ENCODE results near the gene RASL11B. TPM values are rescaled to one million over a fixed set of nuclear protein-coding genes. Genes with fewer than 3 reads are reported as not detected.

RASL11B gene
- total RNA-seq, 4 donors from 2014 or later, result 1.3 to 2.5 (median 1.7) TPM

DNA sequence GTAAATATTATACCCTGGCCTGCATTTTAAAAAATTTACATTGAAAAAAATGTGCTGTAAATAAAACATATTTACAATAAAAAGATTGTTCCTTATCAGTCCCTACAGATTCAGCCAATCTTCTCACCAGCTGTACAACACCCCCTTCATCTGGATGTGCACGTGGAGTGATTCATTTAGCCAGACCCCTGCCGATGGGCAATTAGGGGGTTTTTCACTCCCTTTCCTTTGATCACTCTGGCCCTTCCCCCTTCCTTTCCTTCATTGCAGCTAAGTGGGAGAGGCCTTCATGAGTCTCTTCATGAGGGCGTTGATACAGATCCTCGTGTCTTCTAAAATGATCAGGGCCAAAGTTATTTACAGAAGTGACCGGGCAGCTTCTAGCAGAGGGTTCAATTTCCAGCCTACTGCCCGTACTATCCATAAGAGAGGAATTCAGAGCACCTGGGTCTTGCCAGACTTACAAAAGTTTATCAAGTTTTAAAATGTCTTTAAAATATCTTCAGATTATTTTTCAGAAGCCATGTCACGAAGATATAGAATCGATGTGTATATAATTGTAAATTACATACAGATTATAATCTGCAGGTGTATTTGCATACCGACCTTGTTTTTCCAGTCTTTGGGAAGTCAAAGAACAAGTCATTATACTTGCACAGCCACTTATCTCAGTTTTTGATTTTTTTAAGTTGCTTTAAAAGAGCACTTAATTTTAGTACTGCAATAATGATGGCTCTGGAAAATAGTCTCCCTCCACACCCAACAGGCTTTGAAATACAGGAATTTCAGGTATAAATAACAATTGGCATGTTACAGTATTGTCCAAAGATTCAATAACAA, 21.4 kb upstream of the RASL11B start:
- Histone ChIP-seq H3K27ac (no peak overlapping the region), H3K36me3 (no peaks in the 10 kb centered on the region), H3K4me1 (peaks cover 62% of the 10 kb centered on the region), H3K27me3 (no peaks in the 10 kb centered on the region), H3K9me3 (no peaks in the 10 kb centered on the region), H3K4me3 (no peak overlapping the region)
- TF ChIP-seq POLR2AphosphoS5 (IDR thresholded peaks at IDR 0.05) (no peak), POLR2A (IDR thresholded peaks at IDR 0.05) (no peak), EP300 (IDR thresholded peaks at IDR 0.05) (no peak)
- TF ChIP-seq, protein P1, sequence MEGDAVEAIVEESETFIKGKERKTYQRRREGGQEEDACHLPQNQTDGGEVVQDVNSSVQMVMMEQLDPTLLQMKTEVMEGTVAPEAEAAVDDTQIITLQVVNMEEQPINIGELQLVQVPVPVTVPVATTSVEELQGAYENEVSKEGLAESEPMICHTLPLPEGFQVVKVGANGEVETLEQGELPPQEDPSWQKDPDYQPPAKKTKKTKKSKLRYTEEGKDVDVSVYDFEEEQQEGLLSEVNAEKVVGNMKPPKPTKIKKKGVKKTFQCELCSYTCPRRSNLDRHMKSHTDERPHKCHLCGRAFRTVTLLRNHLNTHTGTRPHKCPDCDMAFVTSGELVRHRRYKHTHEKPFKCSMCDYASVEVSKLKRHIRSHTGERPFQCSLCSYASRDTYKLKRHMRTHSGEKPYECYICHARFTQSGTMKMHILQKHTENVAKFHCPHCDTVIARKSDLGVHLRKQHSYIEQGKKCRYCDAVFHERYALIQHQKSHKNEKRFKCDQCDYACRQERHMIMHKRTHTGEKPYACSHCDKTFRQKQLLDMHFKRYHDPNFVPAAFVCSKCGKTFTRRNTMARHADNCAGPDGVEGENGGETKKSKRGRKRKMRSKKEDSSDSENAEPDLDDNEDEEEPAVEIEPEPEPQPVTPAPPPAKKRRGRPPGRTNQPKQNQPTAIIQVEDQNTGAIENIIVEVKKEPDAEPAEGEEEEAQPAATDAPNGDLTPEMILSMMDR (IDR thresholded peaks at IDR 0.05), result no peak
- DNase-seq (ENCODE audit: low spot score in 2 of 2), result no peak
- WGBS, result 71% methylated on average over 9 of the region's 9 CpGs

DNA sequence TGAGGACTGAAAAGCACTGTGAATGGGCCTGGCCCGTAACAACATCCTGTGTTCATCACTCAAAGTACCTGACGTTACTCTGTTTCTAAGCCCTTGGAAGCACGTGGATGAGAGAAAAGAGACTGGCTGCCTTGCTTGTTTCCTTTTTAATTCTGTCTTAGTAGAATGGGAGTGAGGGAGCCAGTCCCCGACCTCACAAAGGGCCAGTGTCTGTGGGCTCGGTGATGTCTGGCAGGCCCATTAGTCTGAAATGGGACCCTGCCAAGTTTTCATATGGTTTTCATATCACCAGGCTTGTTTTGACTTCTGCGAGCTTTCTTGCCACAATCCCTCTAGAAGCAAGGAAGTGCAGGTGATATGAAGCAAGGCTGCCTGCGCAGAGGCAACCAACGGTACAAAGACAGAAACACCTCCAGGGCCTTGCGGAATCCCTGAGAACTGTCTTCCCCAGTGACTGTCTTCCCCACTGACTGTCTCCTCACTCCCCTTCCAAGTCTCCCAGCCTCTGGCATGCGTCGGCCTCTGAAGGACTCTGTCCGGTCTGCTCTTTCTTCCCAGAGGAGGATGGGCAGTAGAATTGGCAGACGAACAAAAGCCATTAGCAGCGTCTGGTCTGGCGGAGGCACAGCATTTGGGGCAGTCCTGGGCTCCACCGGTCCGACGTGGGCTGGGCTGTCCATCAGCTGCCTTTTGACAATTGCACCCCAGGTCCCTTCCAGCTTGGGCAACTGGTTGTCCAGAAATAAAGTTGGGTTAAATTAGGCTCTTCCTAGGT, 20.2 kb upstream of the RASL11B start:
- H3K9me3 ChIP-seq, result no peaks in the 10 kb centered on the region
- no peaks in the 10 kb centered on the region for H3K27me3 ChIP-seq
- no peaks in the 10 kb centered on the region for H3K36me3 ChIP-seq
- DNase-seq (ENCODE audit: low spot score in 2 of 2), result no peak
- WGBS, result 57% methylated on average over 18 of the region's 18 CpGs
- TF ChIP-seq EP300 (IDR thresholded peaks at IDR 0.05) (no peak), POLR2A (IDR thresholded peaks at IDR 0.05) (no peak), POLR2AphosphoS5 (IDR thresholded peaks at IDR 0.05) (no peak)
- TF ChIP-seq, protein P1 (IDR thresholded peaks at IDR 0.05), result no peak
- no peak overlapping the region for H3K27ac ChIP-seq
- H3K4me1 ChIP-seq, result peaks cover 55% of the 10 kb centered on the region
- H3K4me3 ChIP-seq, result no peak overlapping the region

DNA sequence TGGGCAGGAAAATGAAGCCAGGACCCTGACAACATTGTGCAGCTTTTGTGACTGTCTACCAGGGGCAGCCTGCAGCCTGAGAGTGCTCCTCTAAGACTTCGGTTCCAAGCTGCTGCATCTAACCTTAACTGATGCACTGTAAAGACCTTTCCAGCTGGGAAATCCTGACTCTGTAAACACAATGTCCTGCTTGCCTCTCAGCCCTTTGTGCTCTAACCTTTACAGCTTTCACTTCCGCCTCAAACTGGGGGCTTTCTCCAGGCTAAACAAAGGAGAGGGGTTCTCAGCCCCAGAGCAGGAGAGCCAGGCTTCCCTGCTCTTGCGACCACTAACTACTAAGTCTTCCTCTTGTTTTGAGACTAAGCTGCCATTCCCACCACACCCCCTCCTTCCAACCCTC, 19.3 kb upstream of the RASL11B start:
- Histone ChIP-seq H3K9me3 (no peaks in the 10 kb centered on the region), H3K27ac (no peak overlapping the region), H3K36me3 (no peaks in the 10 kb centered on the region), H3K4me1 (peaks cover 53% of the 10 kb centered on the region), H3K4me3 (no peak overlapping the region), H3K27me3 (no peaks in the 10 kb centered on the region)
- DNase-seq (ENCODE audit: low spot score in 2 of 2), result no peak
- 100% methylated on average over 3 of the region's 3 CpGs for WGBS
- no peak for TF ChIP-seq EP300 (IDR thresholded peaks at IDR 0.05)
- TF ChIP-seq, protein P1 (IDR thresholded peaks at IDR 0.05), result no peak
- TF ChIP-seq POLR2A (IDR thresholded peaks at IDR 0.05), result no peak
- TF ChIP-seq POLR2AphosphoS5 (IDR thresholded peaks at IDR 0.05), result no peak

DNA sequence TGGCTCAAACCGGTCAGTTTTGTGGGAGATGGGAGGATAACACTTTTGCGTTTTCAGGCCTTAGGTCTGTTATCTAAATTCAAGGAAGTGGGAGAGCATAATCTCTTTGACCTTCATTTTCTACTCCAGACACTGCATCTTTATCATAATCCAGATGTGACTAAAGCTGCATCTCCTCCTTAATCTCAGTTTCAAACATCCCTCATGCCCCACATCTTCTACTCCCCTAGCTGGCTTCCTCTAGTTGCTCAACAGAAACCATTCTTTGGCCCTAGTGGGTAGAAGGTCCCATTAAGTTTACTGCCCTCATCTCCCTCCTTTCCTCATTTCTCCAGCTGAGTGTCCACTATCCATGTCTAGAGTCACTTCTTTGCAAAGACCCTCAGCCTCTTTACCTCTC, 18.8 kb upstream of the RASL11B start:
- Histone ChIP-seq H3K27ac (no peak overlapping the region), H3K4me1 (peaks cover 49% of the 10 kb centered on the region), H3K36me3 (no peaks in the 10 kb centered on the region), H3K27me3 (no peaks in the 10 kb centered on the region), H3K4me3 (no peak overlapping the region), H3K9me3 (no peaks in the 10 kb centered on the region)
- 86% methylated on average over 2 of the region's 2 CpGs for WGBS
- DNase-seq (ENCODE audit: low spot score in 2 of 2), result no peak
- TF ChIP-seq EP300 (IDR thresholded peaks at IDR 0.05) (no peak), POLR2A (IDR thresholded peaks at IDR 0.05) (no peak), POLR2AphosphoS5 (IDR thresholded peaks at IDR 0.05) (no peak)
- TF ChIP-seq, protein P1 (IDR thresholded peaks at IDR 0.05), result no peak

DNA sequence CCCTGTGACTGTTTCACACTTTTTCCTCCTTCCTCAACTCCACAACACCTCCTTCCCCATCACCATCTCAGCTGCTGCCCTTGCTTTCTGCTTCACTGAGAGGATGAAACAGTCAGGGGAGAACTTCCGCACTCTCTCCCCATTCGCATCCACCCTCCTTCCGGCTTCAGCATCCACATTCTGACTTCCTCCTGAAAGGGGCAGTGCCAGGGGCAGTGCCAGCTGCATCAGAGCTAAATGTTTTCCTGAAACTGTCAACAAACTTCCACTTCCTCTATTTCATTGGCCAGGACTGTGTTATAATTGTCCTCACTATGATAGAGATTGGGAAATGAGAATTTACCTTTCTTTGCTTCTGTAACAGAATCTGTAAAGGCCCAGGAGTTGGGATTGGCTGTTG, 18.2 kb upstream of the RASL11B start:
- 82% methylated on average over 3 of the region's 3 CpGs for WGBS
- DNase-seq (ENCODE audit: low spot score in 2 of 2), result no peak
- TF ChIP-seq, protein P1 (IDR thresholded peaks at IDR 0.05), result no peak
- TF ChIP-seq EP300 (IDR thresholded peaks at IDR 0.05) (no peak), POLR2AphosphoS5 (IDR thresholded peaks at IDR 0.05) (no peak), POLR2A (IDR thresholded peaks at IDR 0.05) (no peak)
- no peaks in the 10 kb centered on the region for H3K27me3 ChIP-seq
- no peaks in the 10 kb centered on the region for H3K36me3 ChIP-seq
- H3K9me3 ChIP-seq, result no peaks in the 10 kb centered on the region
- no peak overlapping the region for H3K4me3 ChIP-seq
- peaks cover 48% of the 10 kb centered on the region for H3K4me1 ChIP-seq
- H3K27ac ChIP-seq, result no peak overlapping the region

Data from suprapubic skin (tissue), 4 donors.